ENCODE measurements around the gene NPSR1. TPM values are rescaled to one million over a fixed set of nuclear protein-coding genes. Genes with fewer than 3 reads are reported as not detected.

NPSR1 gene
- total and polyA plus RNA-seq, 9 of the 15 experiments (the other 6 are each of a cell fraction or from before 2014, with no cell fraction given): not detected

DNA sequence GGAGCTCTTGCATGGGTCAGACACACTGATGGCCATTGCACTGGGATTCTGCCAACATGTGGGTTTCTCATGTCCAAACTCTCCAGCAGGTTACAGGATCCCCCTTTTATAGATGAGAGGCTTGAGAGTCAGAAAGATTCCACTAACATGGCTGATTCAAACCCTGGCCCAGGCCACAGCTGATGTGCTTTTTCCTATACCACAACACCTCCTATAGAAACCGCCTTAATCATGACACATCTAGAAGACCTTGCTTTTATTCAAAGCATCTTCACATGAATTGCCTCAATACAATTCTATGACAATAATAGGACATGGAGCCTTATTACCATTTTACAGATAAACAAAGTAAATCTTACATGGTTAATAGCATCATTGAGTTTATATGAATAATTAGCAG, 190.7 kb downstream of the NPSR1 start:
- Histone ChIP-seq H3K9me1 (ENCODE audit: control insufficient read depth, insufficient read depth, low read length) (no peaks in the 10 kb centered on the region), H3K27me3 (ENCODE audit: control insufficient read depth in 2 of 2, insufficient read depth in 2 of 2, low read length in 2 of 2) (no peaks in the 10 kb centered on the region), H3K27ac (ENCODE audit: extremely low read depth, low read depth, low read length) (no peak overlapping the region), H3K79me2 (ENCODE audit: control insufficient read depth, insufficient read depth, low read length) (no peaks in the 10 kb centered on the region), H3K4me1 (replicated peaks in 1 of 2; ENCODE audit: control insufficient read depth in 2 of 2, insufficient read depth in 2 of 2, low read length in 2 of 2) (peaks cover 0 to 6% of the 10 kb centered on the region in 2 experiments; a peak in 1 of 5 replicates), H2AFZ (ENCODE audit: low read depth, low read length) (no peak overlapping the region), H3K4me2 (ENCODE audit: insufficient read depth, low read length) (no peak overlapping the region), H4K20me1 (replicated peaks; ENCODE audit: control insufficient read depth, insufficient read depth, low read length) (no peaks in the 10 kb centered on the region), H3K9ac (ENCODE audit: insufficient read depth in 1 of 2, low read depth in 2 of 2, low read length in 2 of 2) (no peak overlapping the region), H3K36me3 (ENCODE audit: control insufficient read depth, insufficient read depth, low read length) (no peaks in the 10 kb centered on the region), H3K9me3 (replicated peaks; ENCODE audit: control insufficient read depth, insufficient read depth, low read depth, low read length) (no peaks in the 10 kb centered on the region), H3K4me3 (no peak overlapping the region)
- 8% methylated on average over 1 of the region's 1 CpG for WGBS (ENCODE audit: insufficient coverage, low coverage, missing lambda C conversion rate)
- ChIA-PET POLR2A (no interaction called here), CTCF (ENCODE audit: low intra/inter-chr PET ratio) (no interaction called here)
- intact Hi-C loops (cut with micrococcal nuclease): no loop called here
- BruUV-seq (replicated peaks): no TSS peak
- DNase-seq (ENCODE audit: extremely low read depth in 1 of 4, low spot score in 3 of 4): no peak
- no peak for FAIRE-seq
- in situ Hi-C loops (cut with MboI): no loop called here
- no peak for ATAC-seq
- TF ChIP-seq POLR3A (IDR thresholded peaks at IDR 0.05; ENCODE audit: borderline replicate concordance, extremely low read depth, insufficient read depth, insufficient read length): no peak
- no peak for TF ChIP-seq ZNF695 (CRISPR knock-in tag; IDR thresholded peaks at IDR 0.05)
- TF ChIP-seq HNRNPL (IDR thresholded peaks at IDR 0.05; ENCODE audit: low read depth, low read length): no peak
- TF ChIP-seq ATF1 (CRISPR knock-in tag; IDR thresholded peaks at IDR 0.05): no peak
- no peak for TF ChIP-seq ATF1 (tag; IDR thresholded peaks at IDR 0.05)
- TF ChIP-seq SAP30 (IDR thresholded peaks at IDR 0.05; ENCODE audit: borderline replicate concordance, insufficient read depth, low read depth, low read length, poor library complexity, severe bottlenecking): no peak
- TF ChIP-seq KAT7 (CRISPR knock-in tag; IDR thresholded peaks at IDR 0.05; ENCODE audit: borderline replicate concordance): no peak
- no peak for TF ChIP-seq HCFC1 (IDR thresholded peaks at IDR 0.05; ENCODE audit: low read depth, low read length)
- TF ChIP-seq RUNX1 (IDR thresholded peaks at IDR 0.05; ENCODE audit: low read depth): no peak
- no peak for TF ChIP-seq RBM39 (optimal IDR thresholded peaks at IDR 0.05; ENCODE audit: low read depth, low read length)
- no peak for TF ChIP-seq BRF1 (IDR thresholded peaks at IDR 0.05; ENCODE audit: borderline replicate concordance, extremely low read depth, insufficient read length)
- TF ChIP-seq PHB (CRISPR knock-in tag; IDR thresholded peaks at IDR 0.05): no peak
- TF ChIP-seq, protein P1, sequence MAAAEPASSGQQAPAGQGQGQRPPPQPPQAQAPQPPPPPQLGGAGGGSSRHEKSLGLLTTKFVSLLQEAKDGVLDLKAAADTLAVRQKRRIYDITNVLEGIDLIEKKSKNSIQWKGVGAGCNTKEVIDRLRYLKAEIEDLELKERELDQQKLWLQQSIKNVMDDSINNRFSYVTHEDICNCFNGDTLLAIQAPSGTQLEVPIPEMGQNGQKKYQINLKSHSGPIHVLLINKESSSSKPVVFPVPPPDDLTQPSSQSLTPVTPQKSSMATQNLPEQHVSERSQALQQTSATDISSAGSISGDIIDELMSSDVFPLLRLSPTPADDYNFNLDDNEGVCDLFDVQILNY (CRISPR knock-in tag; IDR thresholded peaks at IDR 0.05): no peak
- no peak for TF ChIP-seq KDM4B (IDR thresholded peaks at IDR 0.05; ENCODE audit: borderline replicate concordance in 2 of 2, low read depth in 1 of 2)
- no peak for TF ChIP-seq NFE2 (IDR thresholded peaks at IDR 0.05; ENCODE audit: low read depth)
- TF ChIP-seq CBX1 (IDR thresholded peaks at IDR 0.05; ENCODE audit: low read depth): no peak
- no peak for TF ChIP-seq SMARCE1 (IDR thresholded peaks at IDR 0.05)

All from K562 (cell line).